Muscle layer of colon (tissue), 2 donors: ENCODE data around the gene GATM.

Experiments used
- H3K27ac ChIP-seq: one replicate; pipeline ENCODE4 v1.7.0; 2013; ENCODE audit warnings: low read depth, mild to moderate bottlenecking, low read length, moderate library complexity
- H3K27me3 ChIP-seq, 2 donors: one replicate each; pipeline ENCODE4 v1.7.0; 2013; ENCODE audit warnings: low read length in 2 of 2, mild to moderate bottlenecking in 2 of 2; ENCODE audit not compliant: insufficient read depth in 2 of 2, control insufficient read depth in 1 of 2
- H3K36me3 ChIP-seq: one replicate; pipeline ENCODE4 v1.7.0; 2013; ENCODE audit warnings: mild to moderate bottlenecking, low read length; ENCODE audit not compliant: insufficient read depth
- H3K4me1 ChIP-seq: one replicate; pipeline ENCODE4 v1.7.0; 2013; ENCODE audit warnings: mild to moderate bottlenecking, low read length; ENCODE audit not compliant: insufficient read depth
- H3K4me3 ChIP-seq, 2 donors: one replicate each; pipeline ENCODE4 v1.7.0; 2013; ENCODE audit warnings: low read length in 2 of 2, low read depth in 1 of 2, mild to moderate bottlenecking in 1 of 2, moderate library complexity in 1 of 2
- H3K9ac ChIP-seq: one replicate; pipeline ENCODE4 v1.7.0; 2013; ENCODE audit warnings: low read length
- H3K9me3 ChIP-seq: one replicate; pipeline ENCODE4 v1.7.0; 2013; ENCODE audit warnings: mild to moderate bottlenecking, low read length
- donor health status: abdominal sarcoma.
- donor health status: Adenocarcinoma of cecum.

GATM gene

DNA sequence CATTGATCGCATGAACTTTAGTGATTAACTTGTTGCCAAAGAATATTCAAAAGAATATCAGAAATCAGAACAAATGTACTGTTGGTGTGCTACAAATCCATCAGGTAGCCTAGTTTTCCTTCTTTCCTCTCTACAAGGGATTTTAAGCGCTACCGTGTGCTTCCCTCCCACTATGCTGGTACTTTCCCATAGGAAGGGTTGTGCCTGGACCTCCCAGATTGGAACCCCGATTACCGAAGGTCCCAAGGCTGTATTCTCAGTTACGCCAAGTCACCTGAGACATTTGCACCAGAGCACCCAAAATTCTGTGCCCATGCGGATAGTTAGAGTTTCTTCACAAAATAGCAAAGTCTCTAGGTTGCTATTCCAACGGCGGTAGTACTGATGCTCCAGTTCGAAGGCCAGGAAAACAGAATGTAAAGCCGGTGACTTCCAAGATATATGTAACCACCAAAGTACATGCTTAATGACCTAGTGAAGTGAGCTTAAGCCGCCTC, 23.4 kb upstream of the GATM start:
- Histone ChIP-seq H3K9me3 (no peaks in the 10 kb centered on the region), H3K4me3 (peak overlapping the region; percentile 58 to 99), H3K4me1 (peaks cover 19% of the 10 kb centered on the region), H3K27ac (peak overlapping the region; percentile 93), H3K36me3 (peaks cover 7% of the 10 kb centered on the region), H3K27me3 (no peaks in the 10 kb centered on the region), H3K9ac (peak overlapping the region; percentile 95)

DNA sequence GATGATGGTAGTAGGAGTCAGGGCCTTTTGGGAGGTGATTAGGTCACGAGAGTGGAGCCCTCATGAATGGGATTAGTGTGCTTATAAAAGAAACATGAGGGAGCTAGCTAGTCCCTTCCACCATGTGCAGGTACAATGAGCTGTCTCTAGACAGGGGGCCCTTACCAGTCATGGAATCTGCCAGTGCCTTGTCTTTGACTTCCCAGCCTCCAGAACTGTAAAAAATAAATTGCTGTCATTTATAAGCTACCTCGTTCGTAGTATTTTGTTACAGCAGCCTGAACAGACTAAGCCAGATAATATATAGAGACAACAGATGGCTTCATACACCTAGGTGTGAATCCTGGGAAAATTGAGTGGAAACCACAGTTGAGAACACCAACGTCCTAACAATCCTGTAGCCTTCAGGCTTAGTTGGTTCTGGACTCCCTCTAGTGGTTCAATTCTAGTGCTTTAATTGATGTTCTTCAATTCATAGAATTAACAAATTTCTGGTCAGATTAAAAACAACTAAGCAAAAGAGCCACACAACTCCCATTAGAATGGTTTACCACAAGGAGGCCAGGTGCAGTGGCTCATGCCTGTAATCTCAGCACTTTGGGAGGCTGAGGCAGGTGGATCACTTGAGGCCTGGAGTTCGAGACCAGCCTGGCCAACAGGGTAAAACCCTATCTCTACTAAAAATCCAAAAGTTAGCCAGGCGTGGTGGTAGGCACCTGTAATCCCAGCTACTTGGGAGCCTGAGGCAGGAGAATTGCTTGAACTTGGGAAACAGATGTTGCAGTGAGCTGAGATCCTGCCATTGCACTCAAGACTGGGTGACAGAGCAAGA, 21.3 kb upstream of the GATM start:
- Histone ChIP-seq H3K9ac (no peak overlapping the region), H3K4me3 (no peak overlapping the region), H3K27ac (no peak overlapping the region), H3K27me3 (no peaks in the 10 kb centered on the region), H3K9me3 (no peaks in the 10 kb centered on the region), H3K4me1 (peaks cover 14% of the 10 kb centered on the region), H3K36me3 (no peaks in the 10 kb centered on the region)

DNA sequence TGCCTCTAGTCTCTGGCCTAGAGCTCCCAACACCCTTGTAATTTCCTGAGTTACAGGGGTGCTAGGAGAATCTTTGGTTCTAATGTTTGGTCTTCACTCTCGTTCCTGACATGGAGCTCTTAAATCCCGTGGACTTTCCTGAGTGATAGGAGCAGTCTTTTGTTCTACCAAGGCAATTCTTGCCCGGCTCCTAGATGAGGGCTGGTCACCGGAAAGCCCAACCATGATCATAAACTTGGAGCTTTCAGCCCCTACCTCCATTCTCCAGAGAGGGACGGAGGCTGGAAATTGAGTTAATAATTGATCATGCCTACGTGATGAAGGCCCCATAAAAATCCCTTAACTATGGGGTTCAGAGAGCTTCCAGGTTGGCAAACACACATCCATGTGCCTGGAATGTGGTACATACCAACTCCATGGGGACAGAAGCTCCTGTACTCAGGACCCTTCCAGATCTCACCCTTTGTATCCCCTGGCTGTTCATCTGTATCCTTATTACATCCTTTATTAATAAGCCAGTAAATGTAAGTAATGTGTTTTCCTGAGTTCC, 18.8 kb upstream of the GATM start:
- Histone ChIP-seq H3K9ac (no peak overlapping the region), H3K4me3 (no peak overlapping the region), H3K36me3 (no peaks in the 10 kb centered on the region), H3K4me1 (peaks cover 5% of the 10 kb centered on the region), H3K27ac (no peak overlapping the region), H3K9me3 (no peaks in the 10 kb centered on the region), H3K27me3 (no peaks in the 10 kb centered on the region)

DNA sequence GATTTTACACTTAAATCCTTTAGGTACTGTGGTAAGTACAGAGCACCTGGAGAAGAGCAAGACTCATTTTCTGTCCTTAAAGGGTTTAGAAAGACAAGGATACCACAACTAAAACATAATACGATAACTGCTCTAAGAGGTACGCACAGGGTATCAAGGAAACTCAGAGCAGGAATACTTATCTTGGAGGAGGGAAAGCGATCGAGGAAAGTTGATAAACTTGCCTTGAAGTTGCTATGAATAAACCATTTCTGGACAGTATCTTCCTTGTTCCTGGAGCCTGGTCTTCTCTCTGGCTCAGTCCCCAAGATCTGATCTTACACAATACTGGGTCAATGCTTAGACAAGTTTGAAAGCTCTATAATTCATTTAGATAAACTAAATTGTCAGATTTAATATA, 17.6 kb upstream of the GATM start:
- H3K4me3 ChIP-seq: no peak overlapping the region
- H3K36me3 ChIP-seq: no peaks in the 10 kb centered on the region
- H3K9ac ChIP-seq: no peak overlapping the region
- no peaks in the 10 kb centered on the region for H3K9me3 ChIP-seq
- H3K27me3 ChIP-seq: no peaks in the 10 kb centered on the region
- no peaks in the 10 kb centered on the region for H3K4me1 ChIP-seq
- H3K27ac ChIP-seq: no peak overlapping the region

DNA sequence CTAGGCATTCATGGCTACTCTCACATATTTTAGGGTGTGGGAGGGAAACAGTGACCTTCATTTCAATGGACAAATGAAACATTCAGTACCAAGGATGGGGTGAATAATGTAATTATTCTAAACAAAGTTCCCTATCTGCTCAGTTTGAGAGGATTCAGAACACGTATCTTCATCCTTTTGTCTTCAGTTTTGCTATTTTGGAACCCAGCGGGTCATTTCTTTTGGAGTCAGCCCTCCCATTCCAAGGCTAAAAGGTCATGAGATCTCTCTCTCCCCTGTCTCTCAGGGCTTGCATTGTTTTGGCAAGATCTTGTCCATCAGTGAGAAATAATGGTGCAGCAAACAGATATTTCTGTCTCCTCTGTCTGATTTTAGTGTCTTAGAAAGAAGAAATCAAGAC, 16.3 kb upstream of the GATM start:
- Histone ChIP-seq H3K9me3 (no peaks in the 10 kb centered on the region), H3K27me3 (no peaks in the 10 kb centered on the region), H3K36me3 (no peaks in the 10 kb centered on the region), H3K9ac (no peak overlapping the region), H3K27ac (no peak overlapping the region), H3K4me3 (no peak overlapping the region), H3K4me1 (no peaks in the 10 kb centered on the region)

DNA sequence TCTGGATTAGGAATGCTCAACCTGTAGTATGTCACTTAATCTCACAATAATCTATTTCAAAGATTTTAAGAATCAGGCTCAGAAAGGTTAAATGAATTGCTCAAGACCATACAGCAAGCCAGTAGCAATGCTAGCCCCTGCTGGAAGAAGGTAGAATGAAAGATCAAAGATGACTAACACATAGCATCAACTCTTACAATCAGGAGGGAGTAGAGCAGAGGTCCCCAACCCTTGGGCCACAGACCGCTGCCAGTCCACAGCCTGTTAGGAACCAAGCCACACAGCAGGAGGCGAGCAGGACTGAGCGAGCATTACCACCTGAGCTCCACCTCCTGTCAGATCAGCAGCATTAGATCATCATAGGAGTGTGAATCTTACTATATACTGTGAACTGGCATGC, 15.5 kb upstream of the GATM start:
- H3K4me3 ChIP-seq: no peak overlapping the region
- H3K27ac ChIP-seq: no peak overlapping the region
- no peaks in the 10 kb centered on the region for H3K9me3 ChIP-seq
- H3K36me3 ChIP-seq: no peaks in the 10 kb centered on the region
- H3K27me3 ChIP-seq: no peaks in the 10 kb centered on the region
- no peak overlapping the region for H3K9ac ChIP-seq
- H3K4me1 ChIP-seq: no peaks in the 10 kb centered on the region

DNA sequence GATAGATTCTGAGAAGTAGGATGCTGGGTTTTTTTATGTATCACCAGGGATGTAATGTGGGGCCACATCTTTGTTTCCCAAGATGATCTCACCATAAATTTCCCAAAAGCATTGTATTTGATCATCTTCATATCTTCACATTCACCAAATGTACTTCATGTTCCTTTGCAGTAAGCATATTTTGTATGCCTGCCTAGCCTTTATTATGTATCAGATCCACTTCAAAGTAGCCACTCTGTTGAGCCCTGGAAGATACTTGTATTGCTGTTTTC, 14.2 kb upstream of the GATM start:
- Histone ChIP-seq H3K27me3 (no peaks in the 10 kb centered on the region), H3K9me3 (no peaks in the 10 kb centered on the region), H3K4me1 (no peaks in the 10 kb centered on the region), H3K36me3 (no peaks in the 10 kb centered on the region), H3K9ac (no peak overlapping the region), H3K4me3 (no peak overlapping the region), H3K27ac (no peak overlapping the region)

DNA sequence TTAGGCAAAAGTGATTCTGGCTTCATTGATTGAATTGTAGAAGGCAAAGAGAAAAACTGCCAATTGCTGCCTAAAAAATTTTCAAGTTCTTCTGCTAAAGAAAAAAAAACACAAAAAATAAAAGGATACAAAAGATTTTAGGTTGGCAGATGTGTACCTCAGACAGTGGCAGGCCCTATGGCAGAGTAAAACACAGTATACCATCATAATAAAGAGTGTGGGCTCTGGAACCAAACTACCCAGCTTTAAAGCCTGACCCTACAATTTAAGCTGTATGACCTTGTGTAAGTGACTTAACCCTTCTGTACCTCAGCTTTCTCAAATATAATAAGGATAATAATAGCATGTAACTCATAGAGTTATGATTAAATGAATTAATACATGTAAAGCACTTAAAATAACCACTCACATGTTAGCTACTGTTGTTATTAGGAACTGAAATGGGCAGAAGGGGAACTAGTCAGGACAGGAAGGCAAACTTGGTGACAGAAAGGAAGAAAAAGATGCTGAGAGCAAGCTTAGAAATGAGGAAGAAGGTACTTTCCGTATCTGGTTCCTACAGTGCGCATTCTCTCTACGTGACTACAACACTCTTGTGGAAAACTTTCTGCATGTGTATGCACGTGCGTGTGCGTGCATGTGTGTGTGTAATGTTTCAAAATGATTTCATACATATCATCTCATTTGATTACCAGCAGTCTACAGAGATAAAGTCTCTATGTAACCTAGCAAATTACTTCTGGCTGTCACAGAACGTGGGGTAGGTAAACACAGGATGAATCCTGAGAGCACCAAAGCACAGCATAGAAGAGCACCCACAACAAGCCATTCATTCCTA, 13.6 kb upstream of the GATM start:
- no peak overlapping the region for H3K9ac ChIP-seq
- H3K27me3 ChIP-seq: no peaks in the 10 kb centered on the region
- no peak overlapping the region for H3K27ac ChIP-seq
- H3K36me3 ChIP-seq: no peaks in the 10 kb centered on the region
- H3K9me3 ChIP-seq: no peaks in the 10 kb centered on the region
- no peak overlapping the region for H3K4me3 ChIP-seq
- no peaks in the 10 kb centered on the region for H3K4me1 ChIP-seq

DNA sequence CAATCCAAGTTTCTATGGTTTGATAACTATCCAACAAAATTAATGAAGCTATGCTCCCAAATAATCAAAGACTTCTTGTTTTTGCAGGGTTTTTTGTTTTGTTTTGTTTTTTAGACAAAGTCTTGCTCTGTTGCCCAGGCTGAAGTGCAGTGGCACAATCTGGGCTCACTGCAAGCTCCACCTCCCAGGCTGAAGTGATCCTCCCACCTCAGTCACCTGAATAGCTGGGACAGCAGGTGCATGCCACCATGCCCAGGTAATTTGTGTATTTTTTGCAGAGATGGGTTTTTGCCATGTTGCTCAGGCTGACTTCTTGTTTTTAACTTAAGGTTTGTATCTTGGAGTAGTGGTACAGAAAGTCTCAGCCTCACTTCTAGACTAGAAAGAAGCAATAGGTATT, 11.0 kb upstream of the GATM start:
- Histone ChIP-seq H3K4me3 (no peak overlapping the region), H3K36me3 (no peaks in the 10 kb centered on the region), H3K4me1 (no peaks in the 10 kb centered on the region), H3K9me3 (no peaks in the 10 kb centered on the region), H3K27me3 (no peaks in the 10 kb centered on the region), H3K9ac (no peak overlapping the region), H3K27ac (no peak overlapping the region)

DNA sequence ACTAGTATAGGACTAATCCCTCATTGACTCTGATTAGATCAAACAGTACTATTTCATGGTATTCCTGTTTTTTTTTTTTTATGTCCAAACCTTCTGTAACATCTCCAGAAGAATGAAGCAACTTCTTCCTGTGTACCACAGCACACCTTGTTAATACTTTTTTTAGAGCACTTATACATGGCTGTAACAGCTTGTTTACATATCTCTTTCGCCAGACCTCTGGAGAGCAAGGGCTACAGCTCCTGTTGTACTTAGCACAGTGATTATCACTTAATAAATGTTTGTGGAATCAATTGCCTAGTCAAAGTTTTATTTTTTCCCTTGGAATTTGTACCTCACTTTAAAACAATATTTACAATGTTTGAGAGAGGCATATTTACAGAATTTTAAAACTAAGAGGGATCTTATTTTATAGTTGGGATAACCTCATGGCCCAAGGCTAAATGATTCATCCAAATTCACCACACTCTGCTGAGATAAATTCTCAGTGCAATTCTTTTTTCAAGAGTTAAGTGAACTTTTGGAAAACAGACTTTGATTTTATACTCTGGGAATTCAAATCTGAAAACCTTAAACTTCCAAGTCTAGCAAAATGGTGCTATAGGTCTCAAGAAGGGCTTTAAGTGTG, 9.2 kb upstream of the GATM start:
- Histone ChIP-seq H3K36me3 (no peaks in the 10 kb centered on the region), H3K27ac (no peak overlapping the region), H3K27me3 (no peaks in the 10 kb centered on the region), H3K9me3 (no peaks in the 10 kb centered on the region), H3K9ac (no peak overlapping the region), H3K4me3 (no peak overlapping the region), H3K4me1 (no peaks in the 10 kb centered on the region)

DNA sequence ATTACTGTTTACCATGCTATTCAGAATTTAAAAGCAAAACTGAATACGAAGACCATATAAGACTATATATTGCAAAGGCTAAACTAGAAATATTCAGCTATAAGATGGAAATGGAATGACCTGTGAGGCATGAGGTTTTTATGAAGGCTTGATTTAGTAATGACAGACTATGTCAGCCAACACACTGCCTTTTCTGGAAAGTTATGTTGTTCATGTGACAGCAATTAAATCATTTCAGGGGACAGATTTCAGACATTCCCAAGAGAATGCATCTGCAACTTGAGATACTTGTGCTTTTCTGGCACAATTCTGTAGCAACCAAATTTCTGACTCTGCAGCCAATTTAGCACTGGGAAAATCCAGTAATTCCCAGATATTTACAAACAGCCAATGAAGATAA, 8.6 kb upstream of the GATM start:
- Histone ChIP-seq H3K4me1 (no peaks in the 10 kb centered on the region), H3K4me3 (no peak overlapping the region), H3K27me3 (no peaks in the 10 kb centered on the region), H3K9ac (no peak overlapping the region), H3K9me3 (no peaks in the 10 kb centered on the region), H3K36me3 (no peaks in the 10 kb centered on the region), H3K27ac (no peak overlapping the region)
